Sigmoid colon (tissue), 4 donors: Measurements from ENCODE around the gene SYNJ2.

Experiments
- EP300 ChIP-seq, 4 donors: sonication (generic); formaldehyde crosslinking; IDR thresholded peaks; one replicate each; pipeline ENCODE4 v1.6.1; 2017; ENCODE audit warnings: antibody characterized with exemption in 4 of 4
- POLR2A ChIP-seq, 2 donors: fragments of 450-650 bp; IDR thresholded peaks; one replicate each; pipeline ENCODE4 v1.6.1; 2016; ENCODE audit warnings: antibody characterized with exemption in 2 of 2, mild to moderate bottlenecking in 2 of 2, moderate library complexity in 2 of 2
- POLR2AphosphoS5 ChIP-seq, 4 donors: sonication (generic); formaldehyde crosslinking; IDR thresholded peaks; one replicate each; pipeline ENCODE4 v1.6.1; 2017; ENCODE audit warnings: antibody characterized with exemption in 4 of 4
- TF ChIP-seq, protein P1 (sequence below), 4 experiments: fragments of 450-650 bp in 3 of 4; fragments of 200-600 bp in 1 of 4; IDR thresholded peaks; one replicate each; pipeline ENCODE4 v1.5.1; 2016 to 2019; ENCODE audit warnings: antibody characterized with exemption in 4 of 4, mild to moderate bottlenecking in 3 of 4, moderate library complexity in 2 of 4

GRCh38 chr6:158028421-158028820 lies 46.8 kb downstream of the SYNJ2 start:
- TF ChIP-seq, protein P1, sequence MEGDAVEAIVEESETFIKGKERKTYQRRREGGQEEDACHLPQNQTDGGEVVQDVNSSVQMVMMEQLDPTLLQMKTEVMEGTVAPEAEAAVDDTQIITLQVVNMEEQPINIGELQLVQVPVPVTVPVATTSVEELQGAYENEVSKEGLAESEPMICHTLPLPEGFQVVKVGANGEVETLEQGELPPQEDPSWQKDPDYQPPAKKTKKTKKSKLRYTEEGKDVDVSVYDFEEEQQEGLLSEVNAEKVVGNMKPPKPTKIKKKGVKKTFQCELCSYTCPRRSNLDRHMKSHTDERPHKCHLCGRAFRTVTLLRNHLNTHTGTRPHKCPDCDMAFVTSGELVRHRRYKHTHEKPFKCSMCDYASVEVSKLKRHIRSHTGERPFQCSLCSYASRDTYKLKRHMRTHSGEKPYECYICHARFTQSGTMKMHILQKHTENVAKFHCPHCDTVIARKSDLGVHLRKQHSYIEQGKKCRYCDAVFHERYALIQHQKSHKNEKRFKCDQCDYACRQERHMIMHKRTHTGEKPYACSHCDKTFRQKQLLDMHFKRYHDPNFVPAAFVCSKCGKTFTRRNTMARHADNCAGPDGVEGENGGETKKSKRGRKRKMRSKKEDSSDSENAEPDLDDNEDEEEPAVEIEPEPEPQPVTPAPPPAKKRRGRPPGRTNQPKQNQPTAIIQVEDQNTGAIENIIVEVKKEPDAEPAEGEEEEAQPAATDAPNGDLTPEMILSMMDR (IDR thresholded peaks at IDR 0.05) = no peak
- TF ChIP-seq POLR2AphosphoS5 (IDR thresholded peaks at IDR 0.05) (no peak), EP300 (IDR thresholded peaks at IDR 0.05) (no peak), POLR2A (IDR thresholded peaks at IDR 0.05) (no peak)
